DOHH2 (cell line): Measurements from ENCODE around the gene RASD2.

Source experiments
- CTCF ChIP-seq: fragments of 200-600 bp; sonication (generic); IDR thresholded peaks from one replicate; pipeline ENCODE4 v1.5.1; 2014; ENCODE audit warnings: antibody characterized with exemption, mild to moderate bottlenecking, low read depth, low read length; ENCODE audit not compliant: poor library complexity, severe bottlenecking
- EZH2phosphoT487 ChIP-seq: fragments of 200-600 bp; sonication (generic); IDR thresholded peaks from 2 replicates; pipeline ENCODE4 v1.6.1; 2017; ENCODE audit warnings: borderline replicate concordance, mild to moderate bottlenecking, antibody characterized with exemption, low read length, moderate library complexity, mixed read lengths

- TF ChIP-seq CTCF = no peak
- TF ChIP-seq EZH2phosphoT487 = no peak
Observed at GRCh38 chr22:35599364-35599763, 58.7 kb downstream of the RASD2 start.
